Prostate gland (tissue), 2 donors: ENCODE data around the gene KRT12.

Source experiments
- POLR2A ChIP-seq: fragments of 450-650 bp; IDR thresholded peaks from one replicate; pipeline ENCODE4 v1.6.1; 2016; ENCODE audit warnings: antibody characterized with exemption, mild to moderate bottlenecking
- POLR2AphosphoS5 ChIP-seq: sonication (generic); formaldehyde crosslinking; IDR thresholded peaks from one replicate; pipeline ENCODE4 v1.6.1; 2017; ENCODE audit warnings: antibody characterized with exemption
- TF ChIP-seq, protein P1 (sequence below), 4 experiments: fragments of 200-600 bp in 2 of 4; fragments of 450-650 bp in 2 of 4; sonication (generic) in 2 of 4; IDR thresholded peaks; 1 replicate in 3 of 4; 2 replicates in 1 of 4; pipeline ENCODE4 v1.5.1; 2016 to 2019; ENCODE audit warnings: antibody characterized with exemption in 4 of 4, mild to moderate bottlenecking in 2 of 4, moderate library complexity in 2 of 4

DNA sequence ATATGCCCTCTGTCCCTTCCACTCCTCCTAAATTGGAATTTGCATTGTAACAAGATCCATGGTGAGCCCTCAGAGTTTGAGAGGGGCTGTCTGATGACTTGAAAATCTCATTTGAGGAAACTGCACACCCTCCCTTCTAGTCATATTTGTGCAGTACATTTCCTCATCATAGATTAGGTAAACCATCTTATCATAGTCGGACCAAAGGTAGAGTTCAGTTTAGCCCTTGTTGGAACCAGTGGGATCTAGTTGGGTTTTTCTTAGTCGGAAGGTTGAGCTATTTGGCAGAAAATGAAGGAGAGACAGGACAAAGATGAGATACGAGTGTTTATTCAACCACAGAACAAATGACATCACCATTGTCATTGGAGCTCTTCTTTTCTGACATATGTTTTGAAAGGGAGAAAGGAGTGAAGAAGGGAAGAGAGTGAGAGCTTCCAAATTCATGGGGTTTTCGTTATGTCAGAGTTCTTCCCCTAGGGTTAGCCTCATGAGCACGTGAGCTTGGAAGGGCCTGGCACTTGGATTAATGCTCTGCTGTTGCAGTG, 33.9 kb upstream of the KRT12 start:
- TF ChIP-seq POLR2A (no peak), POLR2AphosphoS5 (no peak)
- TF ChIP-seq, protein P1, sequence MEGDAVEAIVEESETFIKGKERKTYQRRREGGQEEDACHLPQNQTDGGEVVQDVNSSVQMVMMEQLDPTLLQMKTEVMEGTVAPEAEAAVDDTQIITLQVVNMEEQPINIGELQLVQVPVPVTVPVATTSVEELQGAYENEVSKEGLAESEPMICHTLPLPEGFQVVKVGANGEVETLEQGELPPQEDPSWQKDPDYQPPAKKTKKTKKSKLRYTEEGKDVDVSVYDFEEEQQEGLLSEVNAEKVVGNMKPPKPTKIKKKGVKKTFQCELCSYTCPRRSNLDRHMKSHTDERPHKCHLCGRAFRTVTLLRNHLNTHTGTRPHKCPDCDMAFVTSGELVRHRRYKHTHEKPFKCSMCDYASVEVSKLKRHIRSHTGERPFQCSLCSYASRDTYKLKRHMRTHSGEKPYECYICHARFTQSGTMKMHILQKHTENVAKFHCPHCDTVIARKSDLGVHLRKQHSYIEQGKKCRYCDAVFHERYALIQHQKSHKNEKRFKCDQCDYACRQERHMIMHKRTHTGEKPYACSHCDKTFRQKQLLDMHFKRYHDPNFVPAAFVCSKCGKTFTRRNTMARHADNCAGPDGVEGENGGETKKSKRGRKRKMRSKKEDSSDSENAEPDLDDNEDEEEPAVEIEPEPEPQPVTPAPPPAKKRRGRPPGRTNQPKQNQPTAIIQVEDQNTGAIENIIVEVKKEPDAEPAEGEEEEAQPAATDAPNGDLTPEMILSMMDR (IDR thresholded peaks at IDR 0.05) = no peak
